Fibroblast of skin of scalp (primary cell): ENCODE measurements around the gene PKMYT1.
"Not testable (repeated sequence)": the region's sequence is repeated elsewhere in the genome, so short reads cannot be mapped to it uniquely, and the experiment has no call there.

Source experiments
- DNase-seq: peaks from one replicate; pipeline ENCODE4 v3.0.0-alpha.2; 2013

Gene PKMYT1

GRCh38 chr16:2955779-2956578 lies 24.3 kb downstream of the PKMYT1 start:
- DNase-seq = no peak

- DNase-seq = no peak
Measured at GRCh38 chr16:2955438-2955778, 24.8 kb downstream of the PKMYT1 start.

GRCh38 chr16:2954656-2955381 lies 25.4 kb downstream of the PKMYT1 start:
- DNase-seq = no peak

GRCh38 chr16:2953706-2954627 lies 26.3 kb downstream of the PKMYT1 start:
- no peak for DNase-seq

GRCh38 chr16:2952679-2953078 lies 27.6 kb downstream of the PKMYT1 start:
- DNase-seq = no peak

- DNase-seq = no peak
Measured at GRCh38 chr16:2950773-2951172, 29.5 kb downstream of the PKMYT1 start.

GRCh38 chr16:2950353-2950724 lies 29.9 kb downstream of the PKMYT1 start:
- DNase-seq = no peak

GRCh38 chr16:2949705-2950352 lies 30.4 kb downstream of the PKMYT1 start:
- no peak for DNase-seq

GRCh38 chr16:2948807-2949704 lies 31.2 kb downstream of the PKMYT1 start:
- DNase-seq = no peak

GRCh38 chr16:2946649-2947048 lies 33.6 kb downstream of the PKMYT1 start:
- DNase-seq = no peak

- DNase-seq = not testable (repeated sequence)
Measured at GRCh38 chr16:2943716-2944115, 36.5 kb downstream of the PKMYT1 start.

- no peak for DNase-seq
Measured at GRCh38 chr16:2942045-2942444, 38.2 kb downstream of the PKMYT1 start.

- DNase-seq = no peak
Measured at GRCh38 chr16:2939968-2940367, 40.3 kb downstream of the PKMYT1 start.

- DNase-seq = no peak
Measured at GRCh38 chr16:2938206-2938605, 42.0 kb downstream of the PKMYT1 start.

GRCh38 chr16:2937170-2937569 lies 43.1 kb downstream of the PKMYT1 start:
- no peak for DNase-seq

GRCh38 chr16:2936436-2937011 lies 43.7 kb downstream of the PKMYT1 start:
- no peak for DNase-seq

- no peak for DNase-seq
Measured at GRCh38 chr16:2934450-2934849, 45.8 kb downstream of the PKMYT1 start.

- no peak for DNase-seq
Measured at GRCh38 chr16:2933701-2934100, 46.5 kb downstream of the PKMYT1 start.

GRCh38 chr16:2933136-2933535 lies 47.1 kb downstream of the PKMYT1 start:
- DNase-seq = no peak

- not testable (repeated sequence) for DNase-seq
Measured at GRCh38 chr16:2931231-2931914, 48.9 kb downstream of the PKMYT1 start.

GRCh38 chr16:2930236-2930635 lies 50.0 kb downstream of the PKMYT1 start:
- DNase-seq = no peak
